ENCODE results near the gene NKX2-8.

DNA sequence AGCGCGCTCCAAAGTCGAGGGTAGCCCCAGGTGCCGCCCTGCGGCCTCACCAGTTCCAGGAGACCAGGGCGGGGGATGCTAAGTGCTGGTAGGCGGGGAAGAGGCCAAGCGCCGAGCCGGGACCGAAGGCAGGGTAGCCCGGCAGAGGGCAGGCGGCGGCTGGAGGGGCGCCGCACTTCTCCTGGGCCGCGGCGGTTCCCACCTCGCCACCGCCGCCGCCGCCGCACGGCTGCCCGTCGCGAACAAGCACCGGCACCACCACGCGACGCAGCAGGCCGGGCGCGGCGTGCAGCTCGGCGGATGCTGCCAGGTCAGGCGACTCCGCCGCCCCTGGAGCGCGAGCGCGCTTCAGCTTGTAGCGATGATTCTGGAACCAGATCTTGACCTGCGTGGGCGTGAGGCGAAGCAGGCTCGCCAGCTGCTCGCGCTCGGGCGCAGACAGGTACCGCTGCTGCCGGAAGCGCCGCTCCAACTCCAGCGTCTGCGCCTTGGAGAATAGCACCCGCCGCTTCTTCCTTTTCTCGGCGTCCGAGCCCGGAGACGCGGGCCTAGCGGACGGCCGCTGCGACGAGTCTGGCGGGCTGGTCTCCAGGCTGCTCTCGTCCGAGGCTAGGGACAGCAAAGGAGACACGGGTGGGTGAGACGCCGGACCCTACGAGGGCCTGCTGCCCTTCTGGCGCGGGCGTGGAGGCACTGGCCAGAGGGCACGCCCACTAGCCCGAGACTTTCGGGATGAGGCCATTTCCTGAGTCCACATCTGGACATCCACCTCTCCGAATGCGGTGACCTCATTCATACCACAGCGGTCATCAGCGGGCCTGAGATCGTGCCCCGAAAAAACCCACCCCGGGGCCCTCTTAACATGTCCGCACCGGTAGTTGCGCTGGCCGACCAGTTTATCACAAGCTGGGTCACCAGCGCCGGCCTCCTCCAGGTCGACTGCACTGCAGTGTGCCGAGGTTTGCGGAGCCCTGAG, 1.3 kb downstream of the NKX2-8 start:
- TF ChIP-seq POLR2A (IDR thresholded peaks at IDR 0.05) = no peak
- TF ChIP-seq, protein P1, sequence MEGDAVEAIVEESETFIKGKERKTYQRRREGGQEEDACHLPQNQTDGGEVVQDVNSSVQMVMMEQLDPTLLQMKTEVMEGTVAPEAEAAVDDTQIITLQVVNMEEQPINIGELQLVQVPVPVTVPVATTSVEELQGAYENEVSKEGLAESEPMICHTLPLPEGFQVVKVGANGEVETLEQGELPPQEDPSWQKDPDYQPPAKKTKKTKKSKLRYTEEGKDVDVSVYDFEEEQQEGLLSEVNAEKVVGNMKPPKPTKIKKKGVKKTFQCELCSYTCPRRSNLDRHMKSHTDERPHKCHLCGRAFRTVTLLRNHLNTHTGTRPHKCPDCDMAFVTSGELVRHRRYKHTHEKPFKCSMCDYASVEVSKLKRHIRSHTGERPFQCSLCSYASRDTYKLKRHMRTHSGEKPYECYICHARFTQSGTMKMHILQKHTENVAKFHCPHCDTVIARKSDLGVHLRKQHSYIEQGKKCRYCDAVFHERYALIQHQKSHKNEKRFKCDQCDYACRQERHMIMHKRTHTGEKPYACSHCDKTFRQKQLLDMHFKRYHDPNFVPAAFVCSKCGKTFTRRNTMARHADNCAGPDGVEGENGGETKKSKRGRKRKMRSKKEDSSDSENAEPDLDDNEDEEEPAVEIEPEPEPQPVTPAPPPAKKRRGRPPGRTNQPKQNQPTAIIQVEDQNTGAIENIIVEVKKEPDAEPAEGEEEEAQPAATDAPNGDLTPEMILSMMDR (IDR thresholded peaks at IDR 0.05) = no peak

All from vagina (tissue), 2 donors.